Esophagus muscularis mucosa (tissue), 4 donors: ENCODE measurements around the gene LNPK.

Experiments
- CTCF ChIP-seq, 3 experiments: fragments of 200-600 bp in 2 of 3; fragments of 450-650 bp in 1 of 3; sonication (generic) in 2 of 3; IDR thresholded peaks; one replicate each; pipeline ENCODE4 v1.5.1; 2017 to 2019; ENCODE audit warnings: antibody characterized with exemption in 3 of 3, mild to moderate bottlenecking in 2 of 3, moderate library complexity in 1 of 3
- EP300 ChIP-seq: sonication (generic); formaldehyde crosslinking; IDR thresholded peaks from one replicate; pipeline ENCODE4 v1.6.1; 2017; ENCODE audit warnings: antibody characterized with exemption
- POLR2A ChIP-seq: fragments of 450-650 bp; IDR thresholded peaks from one replicate; pipeline ENCODE4 v1.6.1; 2017; ENCODE audit warnings: antibody characterized with exemption, moderate library complexity, mild to moderate bottlenecking, low read depth

- TF ChIP-seq CTCF (IDR thresholded peaks at IDR 0.05) (no peak), POLR2A (no peak), EP300 (no peak)
Observed at GRCh38 chr2:176035013-176035691, 33.1 kb upstream of the LNPK start.
